ENCODE measurements around the gene GLYATL1.

The GLYATL1 gene

DNA sequence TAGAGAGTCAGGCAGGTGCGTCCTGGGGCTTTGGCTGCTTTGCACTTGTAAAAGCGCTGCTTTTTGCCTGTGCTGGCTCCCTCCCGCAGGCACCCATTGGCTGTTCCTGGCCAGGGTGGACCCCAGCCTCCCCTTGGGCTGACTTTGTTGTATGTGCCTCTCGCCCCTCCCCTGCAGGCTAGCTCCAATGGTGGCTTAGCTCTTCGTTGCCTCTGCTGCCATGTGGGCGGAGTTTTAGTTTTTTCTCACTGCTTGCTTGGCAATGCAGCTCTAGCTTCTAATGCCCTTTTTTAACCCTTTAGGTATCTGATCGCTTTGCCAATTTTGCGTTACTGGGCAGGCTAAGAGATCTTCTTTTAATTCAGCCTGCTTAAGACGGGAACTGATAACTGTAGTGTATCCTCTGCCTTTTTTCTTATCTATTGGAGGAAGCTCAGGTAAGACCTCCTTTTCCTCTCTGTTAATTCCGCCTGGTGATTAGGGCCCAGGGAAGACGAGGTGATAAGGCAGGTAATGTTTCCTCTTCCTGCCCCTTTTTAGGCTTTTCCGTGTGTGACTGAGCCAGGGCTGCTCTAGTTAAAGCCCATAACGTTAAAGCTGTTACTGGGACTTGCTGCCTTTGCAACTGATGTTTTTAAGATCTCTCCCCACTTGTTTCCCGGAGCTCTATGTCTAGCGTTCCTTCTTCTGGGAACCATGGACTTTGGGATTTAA, 11.7 kb upstream of the GLYATL1 start:
- DNase-seq = peak; percentile 41

DNA sequence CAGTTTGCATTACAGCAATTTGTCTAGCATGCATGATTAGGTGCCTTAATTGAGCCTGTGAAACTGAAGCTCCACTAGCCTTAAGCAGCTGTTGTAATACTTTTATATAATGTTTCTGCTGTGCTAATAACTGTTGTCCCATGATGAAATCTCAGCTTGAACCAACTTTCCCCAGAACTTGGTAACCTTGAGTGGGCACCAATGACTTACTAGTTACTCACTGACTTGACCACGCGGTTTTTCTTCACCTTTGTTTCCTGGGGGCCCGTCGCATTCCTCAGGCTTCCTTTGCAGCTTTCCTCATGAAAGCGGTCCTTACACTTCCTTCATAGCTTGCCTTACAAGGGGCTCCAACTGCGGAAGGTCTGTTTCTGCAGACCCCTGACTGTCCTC, 11.2 kb upstream of the GLYATL1 start:
- no peak for DNase-seq

DNA sequence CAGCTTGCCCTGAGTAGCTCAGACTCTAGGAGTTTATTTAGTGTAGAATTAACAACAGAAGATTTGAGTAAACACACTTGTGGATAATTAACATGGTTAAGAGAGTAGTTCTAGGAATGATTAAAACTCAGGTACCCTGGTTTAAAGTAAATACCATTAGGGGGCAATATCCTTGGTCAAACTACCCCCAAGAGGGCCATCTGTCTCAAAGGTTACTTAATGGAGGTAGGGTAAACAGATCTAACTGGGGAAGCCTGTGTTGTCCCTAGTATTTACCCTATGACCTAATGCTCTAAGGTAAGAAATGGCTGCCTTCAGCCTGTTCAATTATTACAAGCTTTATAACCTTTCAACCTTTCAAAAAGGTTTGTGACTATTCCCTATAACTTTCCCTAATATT, 10.6 kb upstream of the GLYATL1 start:
- no peak for DNase-seq

DNA sequence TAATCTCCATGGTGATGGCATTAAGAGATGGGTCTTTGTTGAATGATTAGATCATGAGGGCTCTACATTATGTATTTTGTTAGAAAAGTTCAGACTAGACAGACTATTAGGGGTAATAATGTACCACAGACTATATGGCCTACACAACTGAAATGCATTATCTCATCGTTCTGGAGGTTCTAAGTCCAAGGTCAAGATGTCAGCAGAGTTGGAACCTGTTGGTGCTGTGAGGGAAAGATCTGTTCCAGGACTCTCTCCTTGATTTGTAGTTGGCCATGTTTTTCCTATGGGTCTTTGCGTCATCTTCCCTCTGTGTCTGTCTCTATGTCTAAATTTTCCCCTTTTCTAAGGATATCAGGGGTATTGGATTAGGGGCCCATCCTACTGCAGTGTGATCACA, 8.4 kb upstream of the GLYATL1 start:
- DNase-seq = no peak

DNA sequence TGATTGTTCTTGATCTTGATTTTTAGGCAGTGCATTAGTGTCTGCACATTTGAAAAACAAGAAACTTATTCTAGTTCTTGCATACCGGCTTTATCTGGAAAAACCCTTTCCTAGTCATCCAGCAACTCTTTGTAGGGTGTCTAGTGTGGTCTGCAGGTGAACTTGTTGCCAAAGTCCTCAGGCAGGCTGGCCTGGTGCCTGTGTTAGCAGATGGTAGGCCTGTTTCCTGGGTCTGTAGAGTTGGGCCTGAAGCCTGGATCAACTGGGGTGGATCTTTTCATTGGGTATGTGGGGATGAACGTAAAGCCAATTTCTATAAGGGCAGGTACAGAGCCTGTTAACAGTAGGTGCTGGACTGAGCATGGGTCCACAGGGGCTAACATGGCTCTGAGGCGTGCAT, 5.6 kb upstream of the GLYATL1 start:
- no peak for DNase-seq

DNA sequence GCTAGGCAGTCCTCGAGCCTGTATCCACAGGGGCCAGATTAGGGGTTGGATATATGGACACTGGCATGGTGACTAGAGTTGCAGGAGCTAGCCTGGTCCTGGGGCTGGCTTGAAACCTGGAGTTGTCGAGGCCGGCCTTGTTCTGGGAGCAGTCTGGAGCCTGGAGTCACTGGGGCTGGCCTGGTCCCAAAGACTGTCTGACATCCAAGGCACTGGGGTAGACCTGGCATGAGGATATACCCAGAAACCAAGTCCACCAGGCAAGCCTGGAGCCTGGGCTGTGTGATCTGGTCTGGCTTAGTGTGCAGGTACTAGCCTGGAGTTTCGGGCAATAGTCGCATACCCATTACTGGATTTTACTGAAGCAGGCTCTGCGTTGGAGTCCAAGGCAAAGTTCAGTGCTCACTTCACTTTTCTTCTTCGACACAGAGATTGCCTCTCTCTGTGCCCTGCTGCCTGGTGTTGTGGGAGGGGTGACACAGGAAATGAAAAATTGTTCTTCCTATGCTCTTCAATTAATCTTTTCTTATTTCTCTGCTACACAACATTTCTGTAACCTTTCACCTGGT, 4.3 kb upstream of the GLYATL1 start:
- no peak for DNase-seq

DNA sequence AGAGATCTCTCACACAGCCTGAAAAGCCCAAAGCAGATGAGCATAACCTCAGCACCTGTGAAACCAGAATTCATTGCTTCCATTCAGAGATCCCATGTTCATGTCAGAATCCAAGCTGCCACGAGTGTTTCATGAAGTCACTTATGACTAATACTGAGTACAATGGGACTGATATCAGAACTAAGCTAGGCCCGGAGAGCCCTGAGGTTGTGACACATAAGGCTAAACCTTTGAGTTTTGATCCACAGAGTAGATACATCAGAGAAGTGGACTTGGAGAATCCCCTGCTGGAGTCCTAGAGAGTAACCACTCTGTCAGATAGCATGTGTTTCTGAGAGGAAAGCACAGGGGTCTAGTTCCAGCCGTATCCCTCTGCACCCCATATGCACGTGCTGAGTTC, 890 bp upstream of the GLYATL1 start:
- no peak for DNase-seq

DNA sequence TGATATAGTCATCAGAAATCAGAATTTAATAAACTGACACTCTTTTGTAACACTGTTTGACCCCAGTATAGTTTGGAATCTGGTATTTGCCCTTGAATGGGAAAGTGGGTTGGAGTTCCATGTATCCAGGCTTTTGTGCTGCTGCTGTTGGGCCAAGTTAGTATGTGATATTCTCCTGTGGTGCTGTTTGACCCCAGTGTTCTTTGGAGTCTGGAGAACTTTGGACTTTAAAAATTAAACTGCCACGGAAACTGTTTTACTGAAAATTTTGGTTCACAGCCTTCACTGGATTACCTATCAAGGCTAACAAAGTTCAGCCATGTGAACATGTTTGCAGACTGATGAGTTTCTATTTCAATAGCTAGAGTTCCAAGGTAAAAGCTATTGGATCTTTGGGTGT, 740 bp downstream of the GLYATL1 start:
- DNase-seq = no peak

DNA sequence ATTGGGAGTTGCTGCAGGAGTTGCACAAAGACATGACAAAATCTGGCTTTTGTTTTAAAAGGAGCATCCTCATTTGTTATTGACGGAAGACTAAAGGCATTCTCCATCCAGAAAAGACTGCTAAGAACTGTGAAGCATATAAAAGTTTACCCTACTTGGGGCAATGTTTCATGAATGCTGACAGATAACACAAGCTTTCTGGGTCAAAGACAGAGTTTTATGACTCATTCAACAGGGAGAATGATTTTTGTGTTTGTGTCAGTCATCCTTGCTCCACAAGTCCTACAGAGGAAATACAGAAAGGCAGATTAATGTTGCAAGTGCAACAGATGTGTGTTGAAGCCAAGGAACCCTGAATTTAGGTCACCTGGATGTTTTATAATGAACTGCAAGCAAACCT, 2.5 kb downstream of the GLYATL1 start:
- no peak for DNase-seq

DNA sequence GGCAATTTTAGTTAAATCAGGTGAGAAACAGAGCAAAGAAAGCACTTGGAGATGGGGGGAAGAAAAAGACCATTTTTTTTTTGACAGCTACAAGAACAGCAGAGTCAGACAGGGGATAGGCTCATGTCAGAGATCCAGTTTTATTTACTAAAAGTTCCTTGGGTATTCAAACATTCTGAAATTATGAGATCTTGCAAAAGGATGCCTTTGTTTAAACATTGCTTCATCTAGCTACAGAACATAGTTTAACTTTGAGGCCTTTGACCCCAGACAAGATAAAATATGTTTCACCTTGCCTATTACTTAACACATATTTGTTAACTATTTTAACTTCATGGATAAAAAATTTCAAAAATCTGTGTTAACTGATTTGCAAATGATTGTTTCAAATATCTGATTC, 6.4 kb downstream of the GLYATL1 start:
- DNase-seq = no peak

DNA sequence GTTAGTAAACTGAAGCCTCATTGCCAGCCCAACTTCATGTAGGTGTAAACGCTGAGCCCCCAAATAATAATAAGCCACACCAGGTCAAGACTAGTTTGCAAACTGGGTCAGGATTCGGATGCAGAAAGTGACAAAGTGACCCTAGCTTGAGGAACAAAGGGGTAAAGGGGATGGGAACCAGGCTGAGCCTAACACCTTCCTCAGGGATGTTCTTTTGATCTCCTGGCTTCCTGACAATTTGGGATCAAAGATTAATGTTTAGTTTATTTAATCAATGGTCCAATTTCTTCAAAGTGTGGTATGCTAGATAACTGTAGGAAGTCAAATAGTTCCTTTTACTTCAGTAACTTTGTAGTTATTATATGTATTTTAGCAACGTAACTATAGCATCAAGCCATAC, 9.9 kb downstream of the GLYATL1 start:
- no peak for DNase-seq

DNA sequence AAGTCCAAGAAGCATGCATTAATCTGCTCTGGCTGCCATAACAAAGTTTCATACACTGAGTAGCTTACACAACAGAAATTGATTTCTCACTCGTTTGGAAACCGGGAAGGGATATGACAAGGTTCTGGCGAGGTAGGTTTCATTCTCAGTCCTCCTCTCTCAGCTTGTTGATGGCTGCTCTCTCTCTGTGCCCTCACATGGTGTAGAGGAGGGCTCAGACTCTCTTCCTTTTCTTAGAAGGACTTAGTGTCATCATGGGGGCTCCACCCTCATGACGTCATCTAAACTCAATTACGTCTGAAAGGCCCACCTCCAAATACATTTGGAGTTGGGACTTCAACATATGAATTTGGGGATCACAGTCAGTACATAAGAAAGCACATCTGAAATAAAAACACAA, 18.6 kb downstream of the GLYATL1 start:
- peak; percentile 15 for DNase-seq

DNA sequence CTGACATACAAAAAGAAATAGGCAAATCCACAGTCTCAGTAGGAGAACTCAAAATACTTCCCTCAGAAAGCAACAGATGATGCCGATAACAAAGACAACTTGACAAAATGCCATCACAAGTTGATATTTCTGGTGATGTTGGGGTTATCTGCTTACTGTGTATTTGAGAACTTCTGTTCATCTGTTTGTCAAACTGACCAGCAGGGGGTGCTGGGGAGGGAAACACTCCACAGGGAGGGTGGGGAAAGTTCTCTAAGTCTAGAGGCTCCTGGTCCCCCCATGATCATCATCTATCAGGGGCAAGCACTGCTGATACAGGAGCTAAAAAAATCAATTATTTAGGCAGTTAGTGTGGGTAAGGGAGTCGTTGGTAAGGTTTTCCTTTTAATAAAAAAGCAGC, 19.2 kb downstream of the GLYATL1 start:
- DNase-seq = peak; percentile 61

DNA sequence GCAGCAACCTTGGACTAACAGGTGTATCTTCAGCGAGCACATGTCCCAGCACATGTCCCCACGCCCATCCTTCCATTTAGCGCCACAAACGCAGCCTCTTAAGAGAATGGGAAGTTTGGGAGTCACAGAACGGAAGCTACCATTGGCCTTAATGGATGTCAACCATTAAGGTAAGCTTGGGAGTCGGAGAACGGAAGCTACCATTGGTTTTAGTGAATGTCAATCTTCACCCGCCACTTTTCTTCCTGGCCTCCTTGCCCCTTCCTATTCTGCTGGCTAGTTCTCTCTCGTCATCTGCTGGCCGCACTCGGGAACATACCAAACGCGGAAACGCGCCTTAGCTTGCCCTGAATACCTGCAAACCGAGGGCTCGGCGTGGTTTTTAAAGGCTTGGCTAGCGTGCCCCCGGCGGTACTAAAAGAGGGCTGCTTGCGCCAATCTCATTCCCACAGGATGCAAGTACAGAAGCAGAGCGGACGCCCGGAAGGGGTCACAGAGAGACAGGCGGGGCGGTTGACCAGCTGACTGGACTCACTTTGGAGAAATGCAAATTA, 24.3 kb downstream of the GLYATL1 start:
- no peak for DNase-seq

DNA sequence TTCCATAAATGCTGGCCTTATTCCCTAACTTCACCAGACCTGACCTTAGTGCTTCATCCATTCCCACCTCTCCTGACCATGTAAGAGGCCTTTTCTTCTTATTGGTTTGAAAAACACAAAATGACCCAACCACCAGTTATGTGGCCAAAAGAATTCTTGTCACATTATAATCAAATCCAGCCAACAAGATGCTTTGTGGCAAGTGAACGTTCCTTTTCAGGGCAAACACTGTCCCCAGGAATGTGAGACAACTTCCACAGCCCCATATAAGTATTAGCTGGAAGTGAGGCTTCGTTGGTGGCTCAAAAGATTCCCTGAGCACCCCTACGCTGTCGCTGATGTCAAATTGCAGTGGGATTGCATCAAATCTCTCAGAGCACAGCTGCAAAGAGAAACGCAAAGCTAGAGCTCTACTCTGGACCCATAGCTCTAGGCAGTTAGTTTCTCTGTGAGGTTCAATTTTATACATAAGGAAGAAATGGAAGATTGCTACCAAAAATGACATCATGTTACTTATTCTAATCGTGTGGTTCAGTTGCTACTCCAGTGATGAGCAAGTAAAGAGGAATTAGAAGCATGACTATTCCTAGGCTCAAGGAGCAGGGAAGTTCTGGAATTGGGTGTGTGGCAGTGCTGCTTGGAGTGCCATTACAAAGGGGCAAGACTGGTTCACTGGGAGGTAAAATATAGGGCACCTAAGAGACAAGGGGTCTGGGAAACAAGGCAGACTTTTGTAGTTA, 26.1 kb downstream of the GLYATL1 start:
- no peak for DNase-seq

DNA sequence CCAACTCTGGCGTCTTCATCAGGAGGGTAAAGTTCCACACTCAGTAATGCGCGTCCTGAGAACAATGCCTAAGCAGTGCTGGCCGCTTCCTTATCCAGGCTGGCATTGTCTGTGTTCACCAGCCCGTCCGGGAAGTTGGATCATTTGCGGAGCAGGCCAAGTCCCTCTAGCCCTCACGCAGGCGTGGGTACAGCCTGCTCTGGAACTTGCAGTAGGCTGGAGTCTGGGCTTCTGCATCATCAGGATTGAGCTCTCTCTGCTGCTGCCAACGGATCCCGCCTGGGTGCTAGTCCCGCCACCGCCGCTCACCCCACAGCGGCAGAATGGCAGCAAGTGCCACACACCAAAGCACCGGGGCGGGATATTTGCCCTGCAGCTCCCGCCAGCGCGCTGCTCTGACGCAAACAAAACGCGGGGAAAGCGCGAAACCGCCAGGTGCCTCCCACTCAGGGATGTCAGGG, 29.0 kb downstream of the GLYATL1 start:
- no peak for DNase-seq

DNA sequence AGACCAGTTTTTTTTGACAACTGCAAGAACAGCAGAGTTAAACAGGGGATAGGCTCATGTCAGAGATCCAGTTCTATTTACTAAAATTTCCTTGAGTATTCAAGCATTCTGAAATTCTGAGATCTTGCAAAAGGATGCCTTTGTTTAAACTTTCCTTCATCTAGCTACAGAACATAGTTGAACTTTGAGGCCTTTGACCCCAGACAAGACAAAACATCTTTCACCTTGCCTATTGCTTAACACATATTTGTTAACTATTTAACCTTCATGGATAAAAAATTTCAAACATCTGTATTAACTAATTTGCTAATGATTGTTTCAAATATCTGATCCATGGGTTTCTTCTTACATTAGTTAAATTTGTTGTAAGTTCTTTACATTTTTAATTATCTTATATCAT, 38.2 kb downstream of the GLYATL1 start:
- DNase-seq = no peak

DNA sequence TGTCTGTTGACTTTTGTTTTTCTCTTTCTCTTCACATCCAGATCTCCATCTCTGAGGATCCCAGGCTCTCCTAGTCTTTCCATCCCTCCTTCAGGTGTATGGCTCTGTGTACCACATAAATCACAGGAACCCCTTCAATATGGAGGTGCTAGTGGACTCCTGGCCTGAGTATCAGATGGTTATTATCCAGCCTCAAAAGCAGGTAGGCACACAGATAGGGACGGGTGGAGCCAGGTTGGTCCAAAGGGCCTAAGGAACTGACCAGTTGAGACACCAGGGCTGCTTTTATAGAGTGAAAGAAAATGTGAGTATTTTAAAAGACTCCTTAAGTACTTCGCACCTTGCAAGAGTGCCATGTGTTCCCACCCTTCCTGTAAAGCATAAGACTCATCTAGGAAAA, 39.9 kb downstream of the GLYATL1 start:
- DNase-seq = no peak

DNA sequence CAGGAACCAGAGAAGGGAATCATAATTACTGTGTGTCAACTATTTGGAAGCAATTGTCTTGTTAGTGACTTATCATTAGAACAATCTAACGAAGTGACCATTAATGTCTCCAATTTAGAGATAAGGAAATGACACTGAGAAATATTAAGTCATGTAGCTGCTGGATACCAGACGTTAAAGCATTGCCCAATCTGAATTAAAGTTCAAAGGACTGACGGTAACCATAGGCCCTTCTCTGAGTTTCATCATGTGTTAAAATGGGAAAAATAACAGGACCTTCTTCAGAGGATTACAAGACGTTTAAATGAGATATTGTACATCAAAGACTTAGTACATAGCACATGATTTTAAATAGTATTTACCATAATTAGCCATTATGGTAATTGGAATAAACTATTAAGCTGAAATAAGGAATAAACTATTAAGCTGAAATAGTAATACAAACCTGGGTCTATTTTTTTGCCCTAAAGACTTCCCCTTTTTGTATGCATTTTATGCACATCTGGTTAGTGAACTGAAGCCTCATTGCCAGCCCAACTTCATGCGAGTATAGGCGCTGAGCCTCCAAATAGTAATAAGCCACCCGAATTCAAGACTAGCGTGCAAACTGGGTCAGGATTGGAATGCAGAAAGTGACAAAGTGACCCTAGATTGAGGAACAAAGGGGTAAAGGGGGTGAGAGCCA, 41.0 kb downstream of the GLYATL1 start:
- no peak for DNase-seq

DNA sequence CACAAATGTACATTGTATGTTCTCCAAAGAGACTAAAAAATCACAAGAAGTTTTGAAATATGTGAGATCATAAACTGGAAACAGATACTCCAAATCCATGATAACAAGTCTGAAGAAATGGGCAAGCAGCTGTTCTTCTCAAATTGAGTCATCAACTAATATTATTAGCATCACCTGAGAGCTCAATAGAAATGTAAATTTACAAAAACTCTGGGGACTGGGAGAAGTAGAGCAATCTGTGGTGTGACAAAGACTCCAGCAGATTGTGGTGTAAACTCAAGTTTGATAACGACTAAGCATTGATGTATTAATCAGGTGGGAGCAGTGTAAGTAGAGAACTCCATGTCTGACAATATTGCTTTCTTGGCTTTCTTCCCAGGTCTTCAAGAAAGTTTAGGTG, 53.2 kb downstream of the GLYATL1 start:
- DNase-seq = no peak

DNA sequence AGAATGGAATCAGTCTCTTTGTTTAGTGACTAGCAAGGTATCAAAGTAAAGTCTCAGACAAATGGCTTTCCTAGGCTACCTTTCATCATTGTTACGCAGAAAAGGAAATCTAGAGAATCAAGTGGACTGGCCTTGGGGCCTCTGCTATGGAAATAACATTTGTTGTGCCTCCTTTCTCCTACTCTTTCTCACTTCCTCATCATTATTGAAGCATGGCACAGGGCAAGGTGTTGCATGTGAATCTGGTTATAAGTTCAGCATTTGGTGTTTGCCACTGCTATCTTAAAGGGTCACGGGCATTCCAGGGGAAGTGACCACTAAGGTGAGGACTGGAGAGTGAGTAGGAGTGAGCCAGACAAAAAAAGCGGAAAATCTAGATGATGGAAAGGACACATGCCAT, 54.9 kb downstream of the GLYATL1 start:
- DNase-seq = no peak

DNA sequence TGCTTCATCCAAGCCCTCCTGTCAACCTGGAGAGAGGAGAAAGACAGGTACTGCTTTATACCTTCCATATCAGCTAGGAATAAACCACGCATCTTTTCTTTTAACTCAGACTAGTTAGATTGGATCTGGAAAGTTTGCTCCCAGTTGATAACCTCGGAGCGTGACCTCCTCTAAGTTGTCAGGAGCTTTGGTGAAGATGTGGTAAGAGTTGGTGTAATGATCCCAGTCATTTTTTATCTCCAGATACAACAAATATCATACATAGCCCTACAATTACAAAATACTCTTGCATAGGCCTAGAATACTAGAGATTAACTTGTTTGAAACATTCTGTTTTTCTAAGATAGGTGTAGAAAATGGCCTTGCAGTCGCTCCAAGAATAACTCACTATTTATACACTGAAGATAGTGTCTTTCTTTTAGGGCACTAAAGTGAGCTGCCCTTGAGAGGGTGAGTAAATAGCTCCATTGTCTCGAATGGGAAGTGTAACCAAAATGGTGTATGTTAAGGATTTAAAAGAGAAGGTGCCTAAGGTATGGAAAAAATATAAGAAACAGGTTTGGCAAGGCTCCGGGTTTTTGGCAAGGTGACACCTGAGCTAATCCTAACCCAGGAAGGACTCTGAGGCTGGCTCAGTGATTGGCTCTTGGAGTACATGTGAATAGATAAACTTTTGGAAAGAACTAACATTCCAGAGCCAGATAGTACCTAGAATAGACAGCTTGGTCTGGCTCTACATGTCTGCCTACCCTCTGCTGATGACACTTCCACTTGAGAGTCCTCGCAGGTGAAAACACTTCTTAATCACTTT, 59.4 kb downstream of the GLYATL1 start:
- no peak for DNase-seq

DNA sequence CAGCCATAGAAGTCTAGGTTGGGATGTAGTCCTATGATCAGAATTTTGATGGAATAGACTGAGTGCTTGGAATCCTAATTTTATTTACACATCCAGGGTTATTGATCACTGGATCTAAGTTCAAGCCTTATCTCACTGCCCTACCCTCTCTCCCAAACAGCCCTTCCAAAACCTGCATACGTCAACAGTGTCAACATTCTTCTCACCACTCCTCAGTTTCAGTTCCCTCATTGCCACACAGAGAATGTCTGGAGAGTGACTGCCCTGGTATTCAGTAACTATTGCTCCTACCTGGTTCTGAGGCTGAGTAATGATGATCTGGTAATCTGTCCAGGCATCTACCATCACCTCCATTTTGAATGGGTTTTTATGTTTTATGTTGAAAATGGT, 60.0 kb downstream of the GLYATL1 start:
- DNase-seq = no peak

Data from activated CD4-positive, alpha-beta T cell treated with anti-CD3 and anti-CD28 coated beads for 48 hours (primary cell).